ENCODE results near the gene DIRAS2.
"Not testable (repeated sequence)": the region's sequence is repeated elsewhere in the genome, so short reads cannot be mapped to it uniquely, and the experiment has no call there.

Gene DIRAS2, protein sequence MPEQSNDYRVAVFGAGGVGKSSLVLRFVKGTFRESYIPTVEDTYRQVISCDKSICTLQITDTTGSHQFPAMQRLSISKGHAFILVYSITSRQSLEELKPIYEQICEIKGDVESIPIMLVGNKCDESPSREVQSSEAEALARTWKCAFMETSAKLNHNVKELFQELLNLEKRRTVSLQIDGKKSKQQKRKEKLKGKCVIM

DNA sequence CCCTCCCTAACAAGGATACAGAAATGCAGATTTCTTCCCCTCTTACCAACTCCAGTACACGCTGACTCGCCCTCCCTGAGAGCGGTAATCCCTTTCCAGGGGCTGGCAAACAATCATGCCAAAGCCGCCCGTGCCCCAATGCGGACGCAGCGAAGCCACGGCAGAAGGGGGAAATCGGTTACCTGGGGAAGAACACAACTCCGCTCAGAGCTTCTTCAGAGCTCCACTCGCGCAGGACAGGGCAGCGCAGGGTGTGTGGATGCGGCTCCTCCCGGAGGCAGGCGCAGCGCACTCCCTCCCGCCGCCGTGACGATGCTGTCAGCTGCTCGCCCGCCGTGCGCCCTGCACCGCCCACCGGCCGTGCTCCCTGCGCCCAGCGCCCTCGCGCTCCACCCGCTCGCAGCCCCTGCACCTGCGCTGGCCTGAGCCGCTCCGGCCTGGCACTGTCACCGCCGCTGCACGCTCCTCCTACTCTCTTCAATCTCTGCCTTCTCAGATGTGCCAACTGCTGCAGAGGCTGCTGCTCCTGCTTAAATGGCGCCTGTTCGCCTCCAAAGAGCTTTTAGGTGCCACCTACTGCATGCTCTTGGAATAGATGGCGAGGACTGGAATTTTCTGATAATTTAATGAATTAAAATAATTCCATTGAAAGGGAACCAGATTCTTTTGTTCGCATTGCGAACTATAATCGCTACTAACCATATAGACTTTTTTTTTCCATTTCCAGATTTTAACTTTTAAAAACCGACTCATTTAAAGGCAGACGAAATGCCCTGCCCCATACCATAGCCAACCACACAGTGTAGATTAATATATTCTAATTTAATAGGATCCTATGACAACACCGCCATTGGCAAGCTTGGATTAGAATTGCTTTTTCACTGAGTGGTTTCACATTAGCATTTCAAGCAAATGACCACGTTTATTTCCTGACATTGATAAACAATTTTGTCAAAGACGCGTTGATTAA lies at the start of gene DIRAS2:
Gene DIRAS2 (minus strand): TSS at position 255 of the 970 bp plus-strand sequence. CDS start 28,997 bp downstream, outside the sequence.
- no peak for DNase-seq

DNA sequence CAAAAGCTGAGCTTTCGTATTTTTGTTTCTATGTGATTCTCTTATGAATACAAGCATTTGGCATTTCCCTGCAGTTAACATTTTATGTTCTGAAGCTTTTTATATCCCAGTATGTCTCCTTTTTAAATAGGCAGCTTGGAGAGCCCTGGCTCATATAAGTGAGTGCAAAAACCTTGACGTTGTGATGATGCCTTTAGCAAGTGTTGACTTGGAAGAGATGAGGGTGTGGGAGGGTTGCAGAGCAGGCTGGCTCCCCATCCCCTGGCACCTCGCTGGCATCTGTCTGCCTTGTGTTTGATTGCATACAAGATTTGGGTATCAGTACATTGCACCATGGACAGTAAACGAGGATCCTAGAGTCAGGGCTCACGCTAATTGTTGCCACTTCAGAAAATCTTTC lies 42.1 kb upstream of the DIRAS2 start:
- DNase-seq: no peak

DNA sequence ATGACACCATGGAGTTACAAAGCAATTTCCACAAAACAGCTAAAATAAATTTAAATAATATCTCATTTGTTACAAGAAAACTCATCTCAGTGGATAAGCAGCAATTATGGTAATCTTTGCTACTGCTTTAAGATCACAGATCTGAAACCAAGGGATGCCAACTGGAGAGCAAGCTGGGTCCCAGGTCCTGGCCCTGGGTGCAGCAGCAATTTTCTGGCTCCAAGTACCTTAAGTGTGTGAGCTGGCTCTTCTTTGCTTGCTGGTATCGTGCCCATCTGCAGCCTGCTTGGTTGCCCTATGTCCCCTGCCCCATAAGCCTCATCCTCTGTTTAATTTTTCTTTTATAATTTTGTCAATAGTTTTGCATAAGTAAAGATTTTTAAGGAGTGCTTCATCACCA lies 41.5 kb upstream of the DIRAS2 start:
- no peak for DNase-seq

DNA sequence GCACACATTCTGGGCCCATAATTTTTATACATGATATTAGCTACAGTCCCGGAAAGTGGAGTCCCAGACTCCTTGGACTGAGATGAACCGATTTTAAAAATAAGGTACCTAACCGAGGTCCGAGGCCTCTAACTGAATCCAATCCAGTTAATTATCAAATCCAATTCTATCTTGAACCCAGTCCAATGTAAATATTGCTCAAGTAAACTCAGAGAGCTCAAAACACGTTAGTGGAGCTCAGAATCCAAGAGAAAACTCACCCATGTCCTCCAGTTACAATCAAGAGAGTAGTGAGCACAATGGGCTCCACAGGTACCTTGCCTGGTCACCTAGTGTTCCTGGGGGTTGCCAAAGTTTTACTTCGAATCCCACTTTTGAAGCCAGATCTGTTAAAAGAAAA lies 37.9 kb upstream of the DIRAS2 start:
- no peak for DNase-seq

DNA sequence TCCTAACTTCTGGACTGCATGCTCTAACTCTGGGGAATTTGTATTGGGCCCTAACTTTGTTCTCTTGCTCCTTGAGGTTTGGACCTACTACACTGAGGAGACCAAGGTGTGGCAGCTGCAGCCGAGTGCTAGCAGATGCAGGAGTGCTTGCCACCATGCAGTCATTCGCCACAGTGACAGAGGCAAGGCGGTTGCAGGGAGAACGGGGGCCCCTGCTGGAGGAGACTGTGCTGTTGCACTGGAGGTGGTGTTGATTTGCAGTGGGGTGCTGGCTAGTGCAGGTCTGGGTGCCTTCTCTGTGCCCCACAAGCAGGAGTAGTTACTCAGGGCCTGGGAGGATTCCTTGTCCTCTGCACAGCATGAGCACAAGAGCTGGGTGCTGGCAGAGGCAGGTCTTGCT lies 22.4 kb upstream of the DIRAS2 start:
- DNase-seq: no peak

DNA sequence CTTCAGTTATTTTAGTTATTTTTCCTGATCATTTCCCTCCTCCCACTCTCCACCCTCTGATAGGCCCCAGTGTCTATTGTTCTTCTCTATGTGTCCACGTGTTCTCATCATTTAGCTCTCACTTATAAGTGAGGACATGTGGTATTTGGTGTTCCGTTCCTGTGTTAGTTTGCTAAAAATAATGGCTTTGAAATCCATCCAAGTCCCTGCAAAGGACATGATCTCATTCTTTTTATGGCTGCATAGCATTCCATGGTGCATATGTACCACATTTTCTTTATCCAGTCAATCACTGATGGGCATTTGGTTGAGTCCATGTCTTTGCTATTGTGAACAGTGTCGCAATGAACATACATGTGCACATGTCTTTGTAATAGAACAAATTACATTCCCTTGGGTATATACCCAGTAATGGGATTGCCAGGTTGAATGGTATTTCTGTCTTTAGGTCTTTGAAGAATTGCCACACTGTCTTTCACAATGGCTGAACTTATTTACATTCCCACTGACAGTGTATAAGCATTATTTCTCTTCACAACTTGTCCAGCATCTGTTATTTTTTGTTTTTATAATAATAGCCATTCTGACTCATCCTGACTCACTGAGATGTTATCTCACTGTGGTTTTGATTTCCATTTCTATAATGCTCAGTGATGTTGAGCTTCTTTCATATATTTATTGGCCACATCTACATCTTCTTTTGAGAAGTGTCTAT lies 17.2 kb upstream of the DIRAS2 start:
- DNase-seq: no peak

DNA sequence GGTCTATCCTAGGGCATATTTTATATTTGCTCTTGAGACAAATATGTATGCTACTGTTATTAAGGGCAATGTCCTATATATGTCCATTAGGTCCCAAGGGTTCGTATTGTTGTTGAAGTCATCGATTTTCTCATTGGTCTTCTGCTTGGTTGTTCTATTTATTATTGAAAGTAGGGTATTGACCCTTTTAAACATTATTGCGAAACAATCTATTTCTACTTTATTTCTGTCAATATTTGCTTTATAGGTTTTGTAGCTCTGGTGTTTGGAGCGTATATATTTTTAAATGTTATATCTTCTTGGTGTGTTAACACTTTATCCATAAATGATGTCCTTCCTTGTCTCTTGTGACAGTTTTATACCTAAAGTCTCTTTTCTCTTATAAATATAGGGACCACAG lies 16.2 kb upstream of the DIRAS2 start:
- DNase-seq: no peak

DNA sequence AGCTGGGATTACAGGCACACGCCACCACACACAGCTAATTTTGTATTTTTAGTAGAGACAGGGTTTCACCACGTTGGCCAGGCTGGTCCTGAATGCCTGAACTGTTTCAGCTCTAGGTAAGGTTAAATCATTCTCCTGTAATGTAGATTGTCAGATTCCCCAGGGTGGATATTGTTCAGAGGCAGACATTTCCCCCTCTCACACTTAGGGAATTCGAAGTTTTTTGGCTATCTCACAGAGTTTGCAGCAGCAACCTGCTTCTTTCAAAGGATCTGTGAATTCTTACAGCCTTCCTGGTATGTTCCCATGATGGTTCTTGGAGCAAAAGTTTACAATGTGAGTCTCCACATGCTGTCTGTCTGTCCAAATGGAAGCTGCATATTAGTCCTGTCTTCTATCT lies 15.6 kb upstream of the DIRAS2 start:
- DNase-seq: no peak

DNA sequence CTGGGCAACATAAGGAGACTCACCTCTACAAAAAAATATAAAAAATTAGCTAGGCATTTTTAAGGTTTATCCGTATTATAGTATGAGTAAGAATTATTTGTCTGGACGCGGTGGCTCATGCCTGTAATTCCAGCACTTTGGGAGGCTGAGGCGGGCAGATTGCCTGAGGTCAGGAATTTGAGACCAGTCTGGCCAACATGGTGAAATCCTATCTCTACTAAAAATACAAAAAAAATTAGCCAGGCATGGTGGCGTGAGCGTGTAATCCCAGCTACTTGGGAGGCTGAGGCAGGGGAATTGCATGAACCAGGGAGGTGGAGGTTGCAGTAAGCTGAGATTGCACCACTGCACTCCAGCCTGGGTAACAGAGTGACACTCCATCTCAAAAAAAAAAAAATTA lies 14.3 kb upstream of the DIRAS2 start:
- DNase-seq: not testable (repeated sequence)

DNA sequence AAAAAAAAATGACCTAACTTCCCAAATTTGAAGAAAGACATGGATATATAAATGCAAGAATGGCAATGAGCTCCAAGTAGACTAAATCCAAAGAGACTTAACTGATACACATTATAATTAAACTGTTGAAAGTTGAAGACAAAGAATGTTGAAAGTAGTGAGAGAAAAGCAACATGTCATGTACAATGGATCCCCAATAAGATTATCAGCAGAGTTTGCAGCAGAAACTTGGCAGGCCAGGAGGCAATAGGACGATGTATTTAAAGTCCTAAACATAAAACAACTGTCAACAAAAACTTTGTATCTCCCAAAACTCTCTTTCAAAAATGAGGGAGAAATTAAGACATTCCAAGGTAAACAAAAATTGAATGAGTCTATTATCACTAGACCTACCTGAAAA lies 8.6 kb upstream of the DIRAS2 start:
- DNase-seq: no peak

DNA sequence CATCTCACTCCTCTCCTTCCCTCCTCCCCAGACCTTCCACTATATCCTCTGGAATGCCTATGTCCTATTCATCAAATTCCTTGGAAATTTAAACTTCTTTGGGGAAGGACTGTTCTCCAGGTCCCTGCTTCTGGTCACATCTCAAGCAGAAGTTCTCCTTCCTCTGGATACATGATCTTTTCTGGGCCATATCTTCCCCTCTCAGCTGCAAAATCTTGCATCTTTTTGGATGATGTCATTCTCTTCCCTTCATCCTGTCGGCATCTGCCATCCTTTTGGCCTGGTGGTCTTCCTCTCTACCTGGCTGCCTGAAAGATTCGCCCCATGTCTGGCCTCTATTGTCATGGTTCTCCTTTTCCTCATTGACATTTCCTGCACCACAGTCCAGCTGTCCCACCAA lies 5.2 kb upstream of the DIRAS2 start:
- no peak for DNase-seq

DNA sequence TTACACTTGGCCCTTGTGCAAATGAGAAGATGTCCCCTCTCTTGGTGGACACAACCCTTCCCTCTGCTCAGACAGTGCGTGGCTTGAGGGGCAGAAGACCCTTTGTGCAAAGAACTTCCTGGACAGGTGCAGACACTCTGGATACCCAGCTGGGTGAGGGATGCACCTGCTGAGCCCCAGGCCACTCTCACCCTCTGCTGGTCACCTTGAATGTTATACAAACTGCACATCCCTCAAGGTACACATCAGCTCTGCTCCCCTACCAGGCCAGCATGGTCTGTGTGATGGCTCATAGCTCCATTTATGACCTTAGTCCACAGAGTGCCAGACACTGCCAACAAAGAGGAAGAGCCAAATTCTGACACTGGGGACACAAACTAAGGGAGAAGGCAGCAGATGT lies 3.1 kb upstream of the DIRAS2 start:
- DNase-seq: no peak

DNA sequence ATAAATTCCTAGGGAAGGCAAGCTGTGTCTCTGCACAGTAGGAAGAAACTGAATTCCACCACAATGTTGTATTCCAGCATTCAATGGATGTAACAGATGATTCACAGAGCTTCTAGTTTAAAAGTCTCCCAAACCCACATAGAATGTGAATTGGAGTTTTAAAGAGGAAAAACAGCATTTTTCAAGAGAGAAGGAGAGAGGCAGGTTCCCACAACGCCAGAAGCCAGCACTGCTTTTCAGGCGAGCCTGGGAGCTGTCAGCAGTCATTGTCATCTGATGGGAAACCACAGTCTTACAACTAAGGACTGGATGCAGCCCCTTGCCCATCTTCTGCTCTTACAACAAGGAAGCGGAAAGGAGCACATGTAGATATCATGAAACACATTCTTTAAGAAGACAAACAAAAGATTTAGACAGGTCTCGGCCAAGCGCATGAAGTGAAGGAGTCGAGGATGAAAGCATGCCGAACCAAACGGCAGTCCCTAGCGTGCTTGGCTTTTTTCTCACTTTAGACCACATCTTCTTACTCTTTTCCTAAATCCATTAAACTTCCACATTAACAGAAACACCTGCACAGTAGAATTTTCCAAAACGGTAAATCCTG lies 638 bp downstream of the DIRAS2 start:
- no peak for DNase-seq

DNA sequence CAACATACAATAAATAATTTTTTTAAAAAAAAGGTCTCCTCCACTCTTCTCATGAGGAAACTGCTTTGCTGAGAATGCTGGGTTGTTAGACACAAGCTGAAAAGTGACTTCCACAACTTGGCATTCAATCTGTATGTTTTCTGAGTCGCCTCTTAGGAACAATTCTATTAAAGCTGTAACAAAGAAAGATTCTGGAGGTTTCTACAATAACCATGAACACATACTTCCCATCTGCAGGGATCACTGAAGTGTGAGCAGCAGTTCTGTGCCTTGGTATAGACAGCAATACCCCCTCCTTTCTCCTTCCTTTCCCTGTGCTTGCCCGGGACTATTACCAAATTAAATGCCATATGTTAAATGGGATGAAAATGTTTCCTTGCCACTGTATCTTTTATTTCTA lies 1.5 kb downstream of the DIRAS2 start:
- DNase-seq: no peak

DNA sequence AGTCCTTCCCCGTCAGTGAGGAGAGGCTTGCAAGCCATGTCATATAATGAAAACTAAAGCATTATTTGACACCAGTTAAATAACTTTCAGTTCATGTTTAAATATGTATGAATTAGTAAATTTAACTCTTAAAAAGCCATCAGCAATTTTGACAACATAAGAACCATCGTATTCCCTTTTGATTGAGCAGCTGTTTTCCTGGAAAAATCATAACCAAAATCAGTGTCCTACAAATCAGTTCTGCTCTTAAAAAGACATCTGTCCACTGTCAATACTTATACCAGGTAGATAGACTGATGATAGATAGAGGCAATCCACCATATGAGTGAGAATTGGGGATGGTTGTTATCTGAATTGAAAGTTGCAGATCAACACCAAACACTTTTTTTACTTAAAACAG lies 2.3 kb downstream of the DIRAS2 start:
- no peak for DNase-seq

DNA sequence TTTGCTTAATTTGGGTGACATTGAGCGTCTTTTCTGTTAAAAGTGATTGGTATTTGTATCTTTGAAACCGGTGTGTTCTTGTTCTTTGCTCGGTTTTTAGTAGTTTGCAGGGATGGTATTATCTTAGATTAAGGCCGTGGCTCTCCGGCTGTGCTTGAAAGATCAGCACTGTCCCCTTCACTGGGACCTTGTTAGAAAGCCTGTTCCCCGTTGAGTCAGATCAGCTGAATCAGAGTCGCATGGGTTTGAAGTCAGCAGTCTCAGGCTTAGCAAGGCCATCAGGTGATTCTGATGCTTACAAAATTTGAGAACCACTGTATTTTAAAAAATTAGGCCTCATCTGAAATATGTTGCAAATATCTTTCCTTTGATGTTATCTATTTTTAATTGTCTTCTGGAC lies 5.0 kb downstream of the DIRAS2 start:
- DNase-seq: no peak

DNA sequence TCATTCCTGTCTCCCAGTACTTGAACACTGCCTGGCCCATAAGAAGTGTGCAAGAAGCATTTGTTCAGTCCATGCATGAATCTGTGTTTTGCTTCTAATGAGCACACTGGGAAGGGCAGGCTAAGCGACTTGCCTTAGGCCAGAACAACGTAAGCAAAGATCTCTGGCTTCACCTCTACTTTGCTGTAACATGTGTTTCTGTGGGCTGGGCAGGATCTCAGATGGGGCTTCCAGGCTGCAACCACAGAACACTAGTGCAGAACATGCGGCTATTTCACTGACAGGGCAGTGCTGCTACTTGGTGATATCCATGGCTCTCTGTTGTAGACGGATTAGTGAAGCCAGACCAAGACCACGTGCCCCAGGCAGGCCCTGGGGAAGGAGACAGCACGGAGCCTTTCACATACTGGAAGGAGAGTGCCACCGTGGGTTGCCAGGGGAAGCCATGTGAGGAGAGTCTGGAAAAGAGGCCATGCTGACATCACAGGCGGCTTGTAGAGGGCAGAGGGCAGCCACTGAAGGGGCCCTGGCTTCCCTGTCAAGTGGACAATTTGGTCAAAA lies 9.9 kb downstream of the DIRAS2 start:
- DNase-seq: no peak

DNA sequence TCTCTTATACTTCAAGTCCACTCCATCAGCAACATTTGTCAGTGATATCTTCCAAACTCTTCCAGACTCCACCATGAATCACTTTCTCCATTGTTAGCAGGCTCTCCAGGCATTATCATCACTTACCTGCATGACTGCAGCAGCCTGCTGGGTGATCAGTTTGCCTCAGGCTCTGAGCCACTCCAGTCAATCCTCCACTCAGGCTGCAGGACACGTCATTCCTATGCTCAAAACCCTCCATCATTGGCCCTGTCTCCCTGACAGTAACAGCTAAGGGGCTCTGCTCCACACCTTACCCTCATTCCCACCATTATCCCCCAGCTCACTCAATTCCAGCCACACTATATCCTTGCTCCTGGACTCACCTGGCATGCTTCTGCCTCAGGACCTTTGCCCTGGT lies 10.7 kb downstream of the DIRAS2 start:
- no peak for DNase-seq

DNA sequence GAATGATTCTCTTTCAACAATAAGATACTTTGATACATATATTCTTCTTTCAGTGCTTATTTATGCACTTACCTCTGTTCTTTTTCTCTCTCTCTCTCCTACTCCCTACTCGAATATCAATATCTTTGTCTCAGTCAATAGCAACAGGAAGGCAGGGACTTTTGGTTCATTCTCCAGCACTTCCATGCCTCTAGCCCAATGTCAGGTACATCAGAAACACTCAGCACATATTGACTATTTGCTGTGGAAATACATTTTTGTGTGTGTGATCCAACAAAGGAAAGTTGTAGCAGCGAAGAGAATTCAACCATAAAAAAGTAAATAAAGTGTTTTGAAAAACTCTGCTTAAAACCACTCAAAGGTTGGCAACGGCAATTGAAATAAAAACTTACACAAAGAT lies 12.6 kb downstream of the DIRAS2 start:
- no peak for DNase-seq

DNA sequence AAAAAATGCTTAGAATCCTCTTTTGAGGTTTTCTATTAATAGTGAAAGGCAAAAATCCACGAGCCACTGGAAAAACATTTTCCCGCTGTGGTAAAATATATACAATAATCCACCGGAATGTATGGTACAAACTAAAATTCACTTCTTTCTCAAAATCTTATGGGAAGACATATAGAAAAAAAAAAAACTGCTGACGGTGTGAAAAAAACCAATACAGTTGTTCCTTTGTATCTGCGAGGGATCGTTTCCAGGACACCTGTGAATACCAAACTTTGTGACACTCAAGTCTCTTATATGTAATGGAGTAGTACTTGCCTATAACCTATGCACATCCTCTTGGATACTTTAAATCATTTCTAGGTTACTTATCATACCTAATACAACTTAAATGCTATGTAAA lies 13.3 kb downstream of the DIRAS2 start:
- DNase-seq: no peak

DNA sequence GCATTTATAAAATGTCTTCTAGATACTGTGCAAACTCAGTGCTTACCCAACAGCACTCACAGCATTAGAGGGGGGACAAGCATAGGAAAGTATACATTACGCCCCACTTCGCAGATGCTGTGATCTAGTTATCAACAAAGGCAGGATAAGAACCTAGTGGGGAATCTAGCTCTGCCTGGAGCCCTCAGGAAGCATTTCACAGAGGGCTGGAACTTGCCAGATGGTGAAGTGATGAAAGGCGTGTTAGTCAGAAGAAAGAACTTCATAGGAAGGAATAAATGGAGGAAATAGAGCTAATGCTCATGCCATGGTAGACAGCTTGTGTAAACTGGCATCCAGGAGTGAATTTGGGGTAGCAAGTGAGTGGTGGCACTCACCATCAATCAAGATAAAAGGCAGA lies 25.8 kb downstream of the DIRAS2 start:
- DNase-seq: no peak

DNA sequence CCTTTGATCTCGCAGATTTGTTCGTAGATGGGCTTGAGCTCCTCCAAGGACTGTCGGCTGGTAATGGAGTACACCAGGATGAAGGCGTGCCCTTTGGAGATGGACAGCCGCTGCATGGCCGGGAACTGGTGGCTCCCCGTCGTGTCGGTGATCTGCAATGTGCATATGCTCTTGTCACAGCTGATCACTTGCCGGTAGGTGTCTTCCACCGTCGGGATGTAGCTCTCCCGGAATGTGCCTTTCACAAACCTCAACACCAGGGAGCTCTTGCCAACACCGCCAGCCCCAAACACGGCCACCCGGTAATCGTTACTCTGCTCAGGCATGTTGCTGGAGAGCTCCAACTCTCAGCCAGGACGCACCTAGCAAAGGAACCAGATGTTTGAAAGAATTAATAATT lies 29.1 kb downstream of the DIRAS2 start:
- no peak for DNase-seq

DNA sequence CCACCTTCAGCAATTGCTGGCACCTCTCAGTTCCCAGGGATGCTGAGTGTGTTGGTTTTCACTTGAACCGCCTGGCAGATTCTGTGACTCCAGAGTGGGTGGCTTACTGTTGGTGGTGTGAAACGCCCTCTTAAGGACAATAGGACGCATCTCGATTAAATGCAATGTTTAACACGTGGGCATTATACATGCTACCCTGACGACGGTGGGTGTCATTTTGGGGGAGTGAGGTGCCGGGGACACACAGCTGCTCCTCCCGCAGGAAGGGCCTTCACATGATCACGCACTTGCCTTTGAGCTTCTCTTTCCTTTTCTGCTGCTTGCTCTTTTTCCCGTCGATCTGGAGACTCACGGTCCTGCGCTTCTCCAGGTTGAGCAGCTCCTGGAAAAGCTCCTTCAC lies 29.7 kb downstream of the DIRAS2 start:
- no peak for DNase-seq
